Muscle layer of duodenum (tissue), 2 donors: ENCODE measurements around the gene GAL3ST3.
A peak's percentile ranks its signal among the peaks of the same experiment; 100 is the strongest.
"Not testable (repeated sequence)": the region's sequence is repeated elsewhere in the genome, so short reads cannot be mapped to it uniquely, and the experiment has no call there.

ENCODE experiments used
- H3K27ac ChIP-seq: one replicate; pipeline ENCODE4 v1.7.0; 2013; ENCODE audit warnings: mild to moderate bottlenecking, low read length
- H3K27me3 ChIP-seq: one replicate; pipeline ENCODE4 v1.7.0; 2013; ENCODE audit warnings: low read depth, mild to moderate bottlenecking, control low read depth, low read length
- H3K36me3 ChIP-seq, 2 donors: one replicate each; pipeline ENCODE4 v1.7.0; 2013; ENCODE audit warnings: low read length in 2 of 2, control low read depth in 1 of 2, mild to moderate bottlenecking in 1 of 2; ENCODE audit not compliant: insufficient read depth in 2 of 2, control insufficient read depth in 1 of 2
- H3K4me1 ChIP-seq, 2 donors: one replicate each; pipeline ENCODE4 v1.7.0; 2013; ENCODE audit warnings: low read length in 2 of 2, mild to moderate bottlenecking in 2 of 2, control low read depth in 1 of 2, moderate library complexity in 1 of 2; ENCODE audit not compliant: insufficient read depth in 2 of 2, control insufficient read depth in 1 of 2
- H3K4me3 ChIP-seq, 2 donors: one replicate each; pipeline ENCODE4 v1.7.0; 2013; ENCODE audit warnings: low read length in 2 of 2, low read depth in 1 of 2, mild to moderate bottlenecking in 1 of 2
- H3K9me3 ChIP-seq, 2 donors: one replicate each; pipeline ENCODE4 v1.7.0; 2013; ENCODE audit warnings: low read length in 2 of 2, control low read depth in 1 of 2, mild to moderate bottlenecking in 1 of 2; ENCODE audit not compliant: control insufficient read depth in 1 of 2
- donor health status: healthy.

Gene GAL3ST3, protein sequence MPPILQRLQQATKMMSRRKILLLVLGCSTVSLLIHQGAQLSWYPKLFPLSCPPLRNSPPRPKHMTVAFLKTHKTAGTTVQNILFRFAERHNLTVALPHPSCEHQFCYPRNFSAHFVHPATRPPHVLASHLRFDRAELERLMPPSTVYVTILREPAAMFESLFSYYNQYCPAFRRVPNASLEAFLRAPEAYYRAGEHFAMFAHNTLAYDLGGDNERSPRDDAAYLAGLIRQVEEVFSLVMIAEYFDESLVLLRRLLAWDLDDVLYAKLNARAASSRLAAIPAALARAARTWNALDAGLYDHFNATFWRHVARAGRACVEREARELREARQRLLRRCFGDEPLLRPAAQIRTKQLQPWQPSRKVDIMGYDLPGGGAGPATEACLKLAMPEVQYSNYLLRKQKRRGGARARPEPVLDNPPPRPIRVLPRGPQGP

DNA sequence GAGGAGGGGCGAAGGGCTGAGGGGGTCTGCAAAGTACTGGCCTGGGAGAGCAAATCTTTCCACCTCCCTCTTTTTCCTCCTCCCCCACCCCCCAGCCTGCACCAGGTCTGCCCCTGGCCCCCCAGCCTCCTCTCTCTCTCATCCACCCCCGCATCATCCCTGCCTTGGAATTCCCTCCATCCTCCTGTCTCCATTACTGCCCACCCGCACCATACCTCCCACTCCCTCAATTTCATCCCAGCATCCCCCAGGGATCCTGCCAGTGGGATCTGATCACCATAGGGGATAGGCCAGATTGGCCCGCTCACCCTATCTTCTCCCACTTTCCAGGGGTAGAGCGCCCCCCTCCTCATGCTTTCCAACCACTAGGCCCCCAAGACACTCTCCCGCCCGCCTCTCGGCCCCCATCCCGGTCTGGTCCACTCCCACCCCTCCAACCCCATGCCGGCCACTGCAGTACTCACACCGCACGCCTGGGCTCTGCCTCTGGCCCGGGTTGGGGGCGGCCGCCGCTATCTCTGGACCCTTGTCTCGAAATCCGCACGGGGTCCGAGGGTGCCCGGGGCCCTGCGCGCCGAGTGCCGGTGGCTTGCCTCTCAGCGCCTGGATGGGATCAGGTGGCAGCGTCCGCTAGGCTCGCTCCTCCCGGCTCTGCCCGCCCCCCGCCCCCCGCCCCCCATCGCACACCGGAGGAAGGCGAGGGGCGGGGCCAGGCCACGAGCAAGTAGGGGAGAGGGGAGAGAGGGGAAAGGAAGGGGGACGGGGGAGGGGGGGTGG, at the start of gene GAL3ST3:
Gene GAL3ST3, minus strand, starts transcription at position 615 of the 777 bp plus-strand sequence. CDS start 3,746 bp downstream, outside the sequence.
- Histone ChIP-seq H3K36me3 (no peaks in the 10 kb centered on the region), H3K9me3 (no peaks in the 10 kb centered on the region), H3K27ac (no peak within 1 kb of the TSS), H3K4me1 (peaks cover 13 to 24% of the 10 kb centered on the region in 2 donors), H3K4me3 (no peak within 1 kb of the TSS), H3K27me3 (peaks cover 3% of the 10 kb centered on the region)

DNA sequence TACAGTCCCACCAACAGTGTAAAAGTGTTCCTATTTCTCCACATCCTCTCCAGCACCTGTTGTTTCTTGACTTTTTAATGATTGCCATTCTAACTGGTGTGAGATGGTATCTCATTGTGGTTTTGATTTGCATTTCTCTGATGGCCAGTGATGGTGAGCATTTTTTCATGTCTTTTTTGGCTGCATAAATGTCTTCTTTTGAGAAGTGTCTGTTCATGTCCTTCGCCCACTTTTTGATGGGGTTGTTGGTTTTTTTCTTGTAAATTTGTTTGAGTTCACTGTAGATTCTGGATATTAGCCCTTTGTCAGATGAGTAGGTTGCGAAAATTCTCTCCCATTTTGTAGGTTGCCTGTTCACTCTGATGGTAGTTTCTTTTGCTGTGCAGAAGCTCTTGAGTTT, 43.2 kb upstream of the GAL3ST3 start:
- H3K36me3 ChIP-seq, H3K4me1 ChIP-seq, H3K9me3 ChIP-seq, H3K4me3 ChIP-seq, H3K27me3 ChIP-seq, H3K27ac ChIP-seq: not testable (repeated sequence)

DNA sequence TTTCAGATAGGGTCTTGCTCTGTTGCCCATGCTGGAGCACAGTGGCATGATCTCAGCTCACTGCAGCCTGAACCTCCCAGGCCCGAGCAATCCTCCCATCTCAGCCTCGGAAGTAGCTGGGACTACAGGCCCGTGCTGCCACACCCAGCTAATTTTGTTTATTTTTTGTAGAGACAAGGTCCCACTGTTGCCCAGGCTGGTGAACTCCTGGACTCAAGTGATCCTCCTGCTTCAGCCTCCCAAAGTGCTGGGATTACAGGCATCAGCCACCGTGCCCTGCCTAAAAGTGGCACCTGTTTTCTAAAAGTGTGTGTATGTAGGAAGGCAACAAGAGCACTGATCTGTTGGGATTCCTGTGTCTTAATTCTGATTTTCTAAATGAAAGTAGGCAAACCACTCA, 41.3 kb upstream of the GAL3ST3 start:
- H3K36me3 ChIP-seq, result no peaks in the 10 kb centered on the region
- H3K27me3 ChIP-seq, result no peaks in the 10 kb centered on the region
- no peak overlapping the region for H3K27ac ChIP-seq
- no peaks in the 10 kb centered on the region for H3K4me1 ChIP-seq
- H3K9me3 ChIP-seq, result no peaks in the 10 kb centered on the region
- no peak overlapping the region for H3K4me3 ChIP-seq

- no peaks in the 10 kb centered on the region for H3K36me3 ChIP-seq
- H3K4me3 ChIP-seq, result no peak overlapping the region
- no peak overlapping the region for H3K27ac ChIP-seq
- peaks cover 0 to 3% of the 10 kb centered on the region in 2 donors for H3K4me1 ChIP-seq
- H3K27me3 ChIP-seq, result no peaks in the 10 kb centered on the region
- H3K9me3 ChIP-seq, result no peaks in the 10 kb centered on the region
These were observed 40.1 kb upstream of the GAL3ST3 start for GRCh38 chr11:66089067-66089466.

- no peak overlapping the region for H3K4me3 ChIP-seq
- H3K9me3 ChIP-seq, result no peaks in the 10 kb centered on the region
- H3K27me3 ChIP-seq, result no peaks in the 10 kb centered on the region
- no peaks in the 10 kb centered on the region for H3K36me3 ChIP-seq
- H3K4me1 ChIP-seq, result peaks cover 0 to 16% of the 10 kb centered on the region in 2 donors
- no peak overlapping the region for H3K27ac ChIP-seq
These were observed 38.4 kb upstream of the GAL3ST3 start for GRCh38 chr11:66087148-66087908.

GRCh38 chr11:66084821-66085475, 36.0 kb upstream of the GAL3ST3 start:
- Histone ChIP-seq H3K9me3 (no peaks in the 10 kb centered on the region), H3K4me3 (no peak overlapping the region), H3K27me3 (no peaks in the 10 kb centered on the region), H3K36me3 (no peaks in the 10 kb centered on the region), H3K4me1 (peaks cover 9 to 35% of the 10 kb centered on the region in 2 donors), H3K27ac (no peak overlapping the region)

- H3K9me3 ChIP-seq, result no peaks in the 10 kb centered on the region
- no peak overlapping the region for H3K27ac ChIP-seq
- H3K4me3 ChIP-seq, result no peak overlapping the region
- no peaks in the 10 kb centered on the region for H3K27me3 ChIP-seq
- peaks cover 9 to 35% of the 10 kb centered on the region in 2 donors for H3K4me1 ChIP-seq
- no peaks in the 10 kb centered on the region for H3K36me3 ChIP-seq
These were observed 34.8 kb upstream of the GAL3ST3 start for GRCh38 chr11:66083767-66084166.

GRCh38 chr11:66082946-66083698, 34.2 kb upstream of the GAL3ST3 start:
- H3K36me3 ChIP-seq, result no peaks in the 10 kb centered on the region
- H3K9me3 ChIP-seq, result no peaks in the 10 kb centered on the region
- no peak overlapping the region for H3K4me3 ChIP-seq
- H3K27me3 ChIP-seq, result no peaks in the 10 kb centered on the region
- peaks cover 9 to 35% of the 10 kb centered on the region in 2 donors for H3K4me1 ChIP-seq
- no peak overlapping the region for H3K27ac ChIP-seq

GRCh38 chr11:66081505-66081904, 32.5 kb upstream of the GAL3ST3 start:
- Histone ChIP-seq H3K27ac (peak overlapping the region; percentile 46), H3K4me3 (no peak overlapping the region)

DNA sequence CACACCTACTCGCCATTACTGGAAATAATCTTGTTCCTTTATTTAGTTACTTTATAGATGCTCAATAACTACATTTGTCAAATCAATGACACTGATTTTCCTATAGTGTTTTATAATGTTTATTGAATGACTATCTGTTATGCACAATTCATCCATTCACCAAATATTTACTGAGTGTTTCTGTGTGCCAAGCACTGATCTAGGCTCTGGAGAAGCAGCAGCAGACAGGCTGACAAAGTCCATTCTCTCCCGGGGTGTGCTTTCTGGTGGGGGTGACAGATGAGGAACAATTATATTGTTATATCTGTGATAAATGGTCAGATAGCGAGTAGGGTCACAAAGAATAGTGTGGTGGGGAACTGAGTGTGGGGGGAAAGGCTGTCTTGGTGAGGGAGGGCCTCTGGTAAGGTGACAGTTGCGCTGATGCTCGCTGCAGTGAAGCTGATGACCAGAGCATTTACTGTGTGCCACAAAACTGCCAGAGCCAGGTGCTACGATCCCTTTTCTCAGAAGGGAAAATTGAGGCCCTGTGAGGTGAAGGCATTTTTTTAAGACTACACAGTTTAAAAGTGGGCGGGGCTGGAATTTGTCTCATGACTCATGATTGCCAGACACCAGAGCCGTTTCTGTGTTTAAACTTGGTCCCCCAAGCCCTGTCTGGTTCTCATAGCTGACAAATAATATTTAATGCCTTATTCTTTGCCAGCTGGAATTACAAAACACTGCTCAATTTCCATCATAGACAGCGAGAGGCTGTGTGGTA, 31.3 kb upstream of the GAL3ST3 start:
- Histone ChIP-seq H3K27me3 (no peaks in the 10 kb centered on the region), H3K27ac (peak overlapping the region; percentile 3), H3K36me3 (peaks cover 0 to 4% of the 10 kb centered on the region in 2 donors), H3K4me3 (no peak overlapping the region), H3K9me3 (no peaks in the 10 kb centered on the region), H3K4me1 (peaks cover 9 to 35% of the 10 kb centered on the region in 2 donors)

More at GRCh38 chr11:66081505-66081904, 32.5 kb upstream of the GAL3ST3 start:
- no peaks in the 10 kb centered on the region for H3K27me3 ChIP-seq
- H3K4me1 ChIP-seq, result peaks cover 9 to 35% of the 10 kb centered on the region in 2 donors
- H3K9me3 ChIP-seq, result no peaks in the 10 kb centered on the region
- H3K36me3 ChIP-seq, result peaks cover 0 to 4% of the 10 kb centered on the region in 2 donors
